IMR-90 (cell line): ENCODE data around the gene IL18RAP. TPM values are rescaled to one million over a fixed set of nuclear protein-coding genes. Genes with fewer than 3 reads are reported as not detected.

Source experiments
- ATAC-seq: fragments of 200-7000 bp; cut with Tn5 transposase; 2 replicates; pipeline ENCODE4 v1.9.1; 2020; ENCODE audit warnings: low read depth, mild to moderate bottlenecking, moderate library complexity
- Bru-seq: library from RNA; stranded (reverse); fragments of 400-500 nt; gene quantifications from one replicate; lab custom pipeline; 2021; lab: Mats Ljungman, UMichigan
- BruChase-seq, 2 experiments: library from RNA; stranded (reverse); fragments of 400-500 nt; gene quantifications; one replicate each; lab custom pipeline; 2021; lab: Mats Ljungman, UMichigan
- BruUV-seq: library from RNA; stranded (reverse); fragments of 400-500 nt; replicated peaks from 2 replicates; lab custom pipeline; 2021; lab: Mats Ljungman, UMichigan
- CTCF ChIA-PET: fragments of 300-600 bp; formaldehyde crosslinking; extraction: SDS; loops from one replicate; lab custom pipeline; 2021; ENCODE audit warnings: antibody characterized with exemption; lab: Yijun Ruan, JAX
- POLR2A ChIA-PET: fragments of 300-600 bp; sonication (Branson Sonifier 250); formaldehyde crosslinking; loops from one replicate; lab custom pipeline; 2022; ENCODE audit warnings: antibody characterized with exemption; ENCODE audit not compliant: unreplicated experiment; lab: Charles Lee
- DNase-seq: peaks from one replicate; pipeline ENCODE4 v3.0.0; 2013
- H2AFZ ChIP-seq: replicated peaks from 2 replicates; pipeline ENCODE3; 2013; ENCODE audit warnings: low read length, mild to moderate bottlenecking; ENCODE audit not compliant: poor library complexity
- H2AK5ac ChIP-seq: 2 replicates; pipeline ENCODE4 v1.6.1; 2013; ENCODE audit warnings: low read depth, low read length, inconsistent platforms
- H2AK9ac ChIP-seq: replicated peaks from 2 replicates; pipeline ENCODE3; 2013; ENCODE audit warnings: mild to moderate bottlenecking, low read depth, low read length, moderate library complexity; ENCODE audit not compliant: poor library complexity
- H2BK120ac ChIP-seq: 2 replicates; pipeline ENCODE4 v1.6.1; 2013; ENCODE audit warnings: low read depth, low read length, inconsistent platforms
- H2BK15ac ChIP-seq: 3 replicates; pipeline ENCODE4 v1.6.1; 2013; ENCODE audit warnings: low read depth, low read length, inconsistent platforms
- H2BK20ac ChIP-seq: 2 replicates; pipeline ENCODE4 v1.6.1; 2013; ENCODE audit warnings: low read depth, mild to moderate bottlenecking, inconsistent platforms, low read length, moderate library complexity
- H2BK5ac ChIP-seq: 2 replicates; pipeline ENCODE4 v1.6.1; 2013; ENCODE audit warnings: mild to moderate bottlenecking, low read depth, low read length, inconsistent platforms; ENCODE audit not compliant: poor library complexity, severe bottlenecking
- H3K14ac ChIP-seq: replicated peaks from 2 replicates; pipeline ENCODE4 v1.6.1; 2013; ENCODE audit warnings: low read depth, low read length, inconsistent platforms
- H3K18ac ChIP-seq: 2 replicates; pipeline ENCODE4 v1.6.1; 2013; ENCODE audit warnings: low read depth, low read length, control low read depth
- H3K23ac ChIP-seq: 2 replicates; pipeline ENCODE4 v1.6.1; 2013; ENCODE audit warnings: low read depth, low read length, inconsistent platforms
- H3K27ac ChIP-seq: 2 replicates; pipeline ENCODE4 v1.5.1; 2013; ENCODE audit warnings: mild to moderate bottlenecking, control low read depth, low read length; ENCODE audit not compliant: insufficient read depth
- H3K27me3 ChIP-seq: 2 replicates; pipeline ENCODE4 v1.6.1; 2013; ENCODE audit warnings: low read length; ENCODE audit not compliant: control insufficient read depth, insufficient read depth
- H3K36me3 ChIP-seq: 2 replicates; pipeline ENCODE4 v1.6.1; 2013; ENCODE audit warnings: low read length, mixed read lengths; ENCODE audit not compliant: control insufficient read depth, insufficient read depth
- H3K4ac ChIP-seq: 2 replicates; pipeline ENCODE4 v1.6.1; 2013; ENCODE audit warnings: low read depth, low read length, inconsistent platforms
- H3K4me1 ChIP-seq: 2 replicates; pipeline ENCODE4 v1.6.1; 2013; ENCODE audit warnings: low read length, mixed read lengths; ENCODE audit not compliant: control insufficient read depth, insufficient read depth
- H3K4me2 ChIP-seq: 2 replicates; pipeline ENCODE4 v1.6.1; 2013; ENCODE audit warnings: low read depth, mild to moderate bottlenecking, control low read depth, low read length, moderate library complexity
- H3K4me3 ChIP-seq: 2 replicates; pipeline ENCODE4 v1.5.1; 2013; ENCODE audit warnings: low read depth, mild to moderate bottlenecking, control low read depth, low read length, moderate library complexity; ENCODE audit not compliant: insufficient read depth
- H3K56ac ChIP-seq: 2 replicates; pipeline ENCODE4 v1.6.1; 2013; ENCODE audit warnings: low read length, inconsistent platforms; ENCODE audit not compliant: insufficient read depth; ENCODE audit errors: extremely low read depth
- H3K79me1 ChIP-seq, 2 experiments: 2 replicates each; pipeline ENCODE4 v1.6.1; 2013; ENCODE audit warnings: low read length in 2 of 2, inconsistent platforms in 1 of 2, low read depth in 1 of 2
- H3K9ac ChIP-seq: 2 replicates; pipeline ENCODE4 v1.6.1; 2013; ENCODE audit warnings: low read depth, low read length, control low read depth
- H3K9me1 ChIP-seq: 2 replicates; pipeline ENCODE4 v1.6.1; 2013; ENCODE audit warnings: low read length, inconsistent platforms; ENCODE audit not compliant: insufficient read depth
- H3K9me3 ChIP-seq: 2 replicates; pipeline ENCODE4 v1.6.1; 2013; ENCODE audit warnings: low read length; ENCODE audit not compliant: control insufficient read depth, insufficient read depth
- H4K20me1 ChIP-seq: 2 replicates; pipeline ENCODE4 v1.6.1; 2013; ENCODE audit warnings: low read length, inconsistent platforms; ENCODE audit not compliant: insufficient read depth
- H4K5ac ChIP-seq: 2 replicates; pipeline ENCODE4 v1.6.1; 2013; ENCODE audit warnings: mild to moderate bottlenecking, low read depth, low read length, control low read depth
- H4K8ac ChIP-seq, 2 experiments: 2 replicates each; pipeline ENCODE4 v1.6.1; 2013; ENCODE audit warnings: low read depth in 2 of 2, low read length in 2 of 2, control low read depth in 1 of 2, inconsistent platforms in 1 of 2
- H4K91ac ChIP-seq: 2 replicates; pipeline ENCODE4 v1.6.1; 2013; ENCODE audit warnings: low read depth, low read length, inconsistent platforms; ENCODE audit not compliant: insufficient read depth
- BHLHE40 ChIP-seq: fragments of 150-350 bp; IDR thresholded peaks from 2 replicates; pipeline ENCODE4 v1.6.1; 2016; ENCODE audit warnings: mild to moderate bottlenecking, low read depth, low read length
- CHD1 ChIP-seq: IDR thresholded peaks from 2 replicates; pipeline ENCODE4 v1.6.1; 2012; ENCODE audit warnings: low read depth, low read length, improper control_type of control experiment
- MAFK ChIP-seq: IDR thresholded peaks from 2 replicates; pipeline ENCODE4 v1.6.1; 2012; ENCODE audit warnings: low read depth, low read length, improper control_type of control experiment
- MXI1 ChIP-seq: IDR thresholded peaks from 2 replicates; pipeline ENCODE4 v1.6.1; 2012; ENCODE audit warnings: low read depth, mild to moderate bottlenecking, low read length, moderate library complexity, borderline replicate concordance
- NFE2L2 ChIP-seq: fragments of 150-350 bp; IDR thresholded peaks from 2 replicates; pipeline ENCODE4 v1.6.1; 2016; ENCODE audit warnings: low read depth, mild to moderate bottlenecking, low read length
- POLR2A ChIP-seq: IDR thresholded peaks from 2 replicates; pipeline ENCODE4 v1.6.1; 2012; ENCODE audit warnings: mild to moderate bottlenecking, low read depth, low read length
- RAD21 ChIP-seq: IDR thresholded peaks from 2 replicates; pipeline ENCODE4 v1.6.1; 2012; ENCODE audit warnings: low read length, improper control_type of control experiment
- RCOR1 ChIP-seq: IDR thresholded peaks from 2 replicates; pipeline ENCODE4 v1.6.1; 2012; ENCODE audit warnings: mild to moderate bottlenecking, low read length, improper control_type of control experiment; ENCODE audit not compliant: insufficient replicate concordance
- SMC3 ChIP-seq: fragments of 150-350 bp; IDR thresholded peaks from 2 replicates; pipeline ENCODE4 v1.6.1; 2016; ENCODE audit warnings: low read depth, mild to moderate bottlenecking, antibody characterized with exemption, low read length, moderate library complexity
- WGBS, 2 experiments: methylation state at CpG; one replicate each; pipeline versions ENCODE4 v1.1.5 to v1.1.7; 2013; ENCODE audit warnings: missing lambda C conversion rate in 2 of 2; ENCODE audit not compliant: insufficient read length in 1 of 2; ENCODE audit errors: extremely low coverage in 2 of 2; 5-methylcytosine and 5-hydroxymethylcytosine counted together
- dilution Hi-C: fragments of 300-500 bp; cut with HindIII; formaldehyde crosslinking; loops from one replicate; pipeline ENCODE4 v1.14.3; 2018; ENCODE audit warnings: low sequenced_read_pairs; ENCODE audit not compliant: unreplicated experiment
- in situ Hi-C: fragments of 300-500 bp; cut with MboI; formaldehyde crosslinking; loops from 3 replicates; pipeline ENCODE4 v1.14.3; 2019; ENCODE audit warnings: low sequenced_read_pairs, inconsistent platforms, mixed read lengths
- intact Hi-C: fragments of 100-400 bp; cut with micrococcal nuclease; formaldehyde crosslinking; loops from 2 replicates; pipeline ENCODE4 v1.10.0; 2022
- long read RNA-seq: library from polyadenylated mRNA; unstranded; transcript quantifications from one replicate; pipeline ENCODE4 v2.0.0, GENCODE V29; 2021; ENCODE audit not compliant: unreplicated experiment
- polyA plus RNA-seq, 3 experiments: library from polyadenylated mRNA; depleted of rRNA; stranded (reverse); fragments of >200 nt; gene quantifications; 2 replicates each; pipeline ENCODE4 v1.2.3, GENCODE V29; 2012; ENCODE audit warnings: low replicate concordance in 1 of 3
- total RNA-seq: library from RNA; depleted of rRNA; stranded (reverse); fragments of >200 nt; gene quantifications from 2 replicates; pipeline ENCODE4 v1.2.3, GENCODE V29; 2012; rRNA removed
- TF ChIP-seq, protein P1 (sequence below): fragments of 150-350 bp; IDR thresholded peaks from 2 replicates; pipeline ENCODE4 v1.6.1; 2017; ENCODE audit warnings: mild to moderate bottlenecking, antibody characterized with exemption, low read length, low read depth
- TF ChIP-seq, protein P2 (sequence below): fragments of 150-350 bp; IDR thresholded peaks from 2 replicates; pipeline ENCODE4 v1.6.1; 2016; ENCODE audit warnings: low read depth, mild to moderate bottlenecking, low read length, moderate library complexity, borderline replicate concordance
- TF ChIP-seq, protein P3 (sequence below): conservative IDR thresholded peaks from 2 replicates; pipeline ENCODE4 v1.5.1; 2012; ENCODE audit warnings: mild to moderate bottlenecking, low read depth, low read length, improper control_type of control experiment

Gene IL18RAP, protein sequence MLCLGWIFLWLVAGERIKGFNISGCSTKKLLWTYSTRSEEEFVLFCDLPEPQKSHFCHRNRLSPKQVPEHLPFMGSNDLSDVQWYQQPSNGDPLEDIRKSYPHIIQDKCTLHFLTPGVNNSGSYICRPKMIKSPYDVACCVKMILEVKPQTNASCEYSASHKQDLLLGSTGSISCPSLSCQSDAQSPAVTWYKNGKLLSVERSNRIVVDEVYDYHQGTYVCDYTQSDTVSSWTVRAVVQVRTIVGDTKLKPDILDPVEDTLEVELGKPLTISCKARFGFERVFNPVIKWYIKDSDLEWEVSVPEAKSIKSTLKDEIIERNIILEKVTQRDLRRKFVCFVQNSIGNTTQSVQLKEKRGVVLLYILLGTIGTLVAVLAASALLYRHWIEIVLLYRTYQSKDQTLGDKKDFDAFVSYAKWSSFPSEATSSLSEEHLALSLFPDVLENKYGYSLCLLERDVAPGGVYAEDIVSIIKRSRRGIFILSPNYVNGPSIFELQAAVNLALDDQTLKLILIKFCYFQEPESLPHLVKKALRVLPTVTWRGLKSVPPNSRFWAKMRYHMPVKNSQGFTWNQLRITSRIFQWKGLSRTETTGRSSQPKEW
- total RNA-seq (not detected in 2 replicates), polyA plus RNA-seq (2012; rRNA removed) (not detected in 2 replicates), Bru-seq, nascent RNA (percentile 13 among the genes with signal in this experiment), BruChase-seq, experiment 1, labeled RNA remaining after a 6-hour chase (percentile 14 among the genes with signal in this experiment), BruChase-seq, experiment 2, labeled RNA remaining after a 2-hour chase (percentile 9 among the genes with signal in this experiment)
- not detected in 2 replicates for polyA plus RNA-seq (2012; cell fraction: cytosol; rRNA removed)
- polyA plus RNA-seq (2012; cell fraction: nucleus; rRNA removed; ENCODE audit: low replicate concordance): 0.03 TPM in 1 of 2 replicates, not detected in the other
- long read RNA-seq: 0 reads

DNA sequence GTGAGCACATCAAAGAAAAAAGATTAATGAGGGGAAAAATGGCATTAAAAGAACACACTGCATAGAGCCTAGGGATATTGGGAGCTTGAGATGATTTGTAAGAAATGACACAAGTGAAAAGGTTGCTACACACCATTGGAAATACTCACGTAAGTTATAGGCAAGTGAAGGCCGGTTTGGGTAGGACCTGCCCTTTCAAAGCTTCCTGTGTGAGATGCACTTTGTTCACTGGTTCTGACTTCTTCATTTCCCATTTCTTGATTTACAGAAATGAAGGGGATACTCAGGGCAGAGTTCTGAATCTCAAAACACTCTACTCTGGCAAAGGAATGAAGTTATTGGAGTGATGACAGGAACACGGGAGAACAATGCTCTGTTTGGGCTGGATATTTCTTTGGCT, at the start of gene IL18RAP:
Gene IL18RAP, plus strand, starts transcription at position 251 of the 400 bp plus-strand sequence. Its CDS starts 118 bp downstream, at position 369.
- Histone ChIP-seq H3K4me3 (no peak within 1 kb of the TSS), H3K27me3 (peaks cover 24% of the 10 kb centered on the region), H3K23ac (no peak within 1 kb of the TSS), H2BK20ac (no peak within 1 kb of the TSS), H2AK9ac (no peak within 1 kb of the TSS), H3K79me1 (no peaks in the 10 kb centered on the region), H3K27ac (no peak within 1 kb of the TSS), H3K56ac (no peak within 1 kb of the TSS), H2BK5ac (no peak within 1 kb of the TSS), H3K36me3 (no peaks in the 10 kb centered on the region), H2BK15ac (no peak within 1 kb of the TSS), H3K9me1 (no peaks in the 10 kb centered on the region), H3K14ac (no peak within 1 kb of the TSS), H3K9ac (no peak within 1 kb of the TSS), H2AK5ac (no peak within 1 kb of the TSS), H4K91ac (no peak within 1 kb of the TSS), H3K9me3 (no peaks in the 10 kb centered on the region), H2BK120ac (no peak within 1 kb of the TSS), H3K4me2 (no peak within 1 kb of the TSS), H4K5ac (no peak within 1 kb of the TSS), H3K4ac (no peak within 1 kb of the TSS), H4K8ac (no peak within 1 kb of the TSS), H3K18ac (no peak within 1 kb of the TSS), H2AFZ (no peak within 1 kb of the TSS), H4K20me1 (no peaks in the 10 kb centered on the region), H3K4me1 (no peaks in the 10 kb centered on the region)
- CTCF ChIA-PET: no interaction called here
- POLR2A ChIA-PET: interaction anchor here (0.6 kb wide), 1 partner anchor 13 kb away, joined by 4 read pairs; no protein-coding TSS in a partner anchor
- DNase-seq (no peak), ATAC-seq (no peak)
- in situ Hi-C loops: no loop called here
- dilution Hi-C loops: no loop called here
- intact Hi-C loops: no loop called here
- no TSS peak for BruUV-seq
- no CpG with 5 or more reads among the region's 3 CpGs for WGBS, 2 experiments
- no peak for TF ChIP-seq NFE2L2
- no peak for TF ChIP-seq BHLHE40
- TF ChIP-seq RAD21: no peak
- no peak for TF ChIP-seq SMC3
- no peak for TF ChIP-seq RCOR1
- TF ChIP-seq, protein P1, sequence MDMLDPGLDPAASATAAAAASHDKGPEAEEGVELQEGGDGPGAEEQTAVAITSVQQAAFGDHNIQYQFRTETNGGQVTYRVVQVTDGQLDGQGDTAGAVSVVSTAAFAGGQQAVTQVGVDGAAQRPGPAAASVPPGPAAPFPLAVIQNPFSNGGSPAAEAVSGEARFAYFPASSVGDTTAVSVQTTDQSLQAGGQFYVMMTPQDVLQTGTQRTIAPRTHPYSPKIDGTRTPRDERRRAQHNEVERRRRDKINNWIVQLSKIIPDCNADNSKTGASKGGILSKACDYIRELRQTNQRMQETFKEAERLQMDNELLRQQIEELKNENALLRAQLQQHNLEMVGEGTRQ: no peak
- TF ChIP-seq, protein P2, sequence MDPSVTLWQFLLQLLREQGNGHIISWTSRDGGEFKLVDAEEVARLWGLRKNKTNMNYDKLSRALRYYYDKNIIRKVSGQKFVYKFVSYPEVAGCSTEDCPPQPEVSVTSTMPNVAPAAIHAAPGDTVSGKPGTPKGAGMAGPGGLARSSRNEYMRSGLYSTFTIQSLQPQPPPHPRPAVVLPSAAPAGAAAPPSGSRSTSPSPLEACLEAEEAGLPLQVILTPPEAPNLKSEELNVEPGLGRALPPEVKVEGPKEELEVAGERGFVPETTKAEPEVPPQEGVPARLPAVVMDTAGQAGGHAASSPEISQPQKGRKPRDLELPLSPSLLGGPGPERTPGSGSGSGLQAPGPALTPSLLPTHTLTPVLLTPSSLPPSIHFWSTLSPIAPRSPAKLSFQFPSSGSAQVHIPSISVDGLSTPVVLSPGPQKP: no peak
- no peak for TF ChIP-seq MAFK
- TF ChIP-seq CHD1: no peak
- TF ChIP-seq, protein P3, sequence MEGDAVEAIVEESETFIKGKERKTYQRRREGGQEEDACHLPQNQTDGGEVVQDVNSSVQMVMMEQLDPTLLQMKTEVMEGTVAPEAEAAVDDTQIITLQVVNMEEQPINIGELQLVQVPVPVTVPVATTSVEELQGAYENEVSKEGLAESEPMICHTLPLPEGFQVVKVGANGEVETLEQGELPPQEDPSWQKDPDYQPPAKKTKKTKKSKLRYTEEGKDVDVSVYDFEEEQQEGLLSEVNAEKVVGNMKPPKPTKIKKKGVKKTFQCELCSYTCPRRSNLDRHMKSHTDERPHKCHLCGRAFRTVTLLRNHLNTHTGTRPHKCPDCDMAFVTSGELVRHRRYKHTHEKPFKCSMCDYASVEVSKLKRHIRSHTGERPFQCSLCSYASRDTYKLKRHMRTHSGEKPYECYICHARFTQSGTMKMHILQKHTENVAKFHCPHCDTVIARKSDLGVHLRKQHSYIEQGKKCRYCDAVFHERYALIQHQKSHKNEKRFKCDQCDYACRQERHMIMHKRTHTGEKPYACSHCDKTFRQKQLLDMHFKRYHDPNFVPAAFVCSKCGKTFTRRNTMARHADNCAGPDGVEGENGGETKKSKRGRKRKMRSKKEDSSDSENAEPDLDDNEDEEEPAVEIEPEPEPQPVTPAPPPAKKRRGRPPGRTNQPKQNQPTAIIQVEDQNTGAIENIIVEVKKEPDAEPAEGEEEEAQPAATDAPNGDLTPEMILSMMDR: no peak
- TF ChIP-seq MXI1: no peak
- TF ChIP-seq POLR2A: no peak
